Endothelial cell of umbilical vein (primary cell): Measurements from ENCODE around the gene MT1G. TPM values are rescaled to one million over a fixed set of nuclear protein-coding genes. Genes with fewer than 3 reads are reported as not detected.

Experiments
- BruUV-seq: library from RNA; stranded (reverse); fragments of 400-500 nt; replicated peaks from 2 replicates; lab custom pipeline; 2021; lab: Mats Ljungman, UMichigan
- CTCF ChIA-PET: fragments of 300-600, 350-600 bp; sonication (Branson Sonifier 250); formaldehyde crosslinking; loops from one replicate; lab custom pipeline; 2021; ENCODE audit warnings: antibody characterized with exemption, inconsistent platforms; lab: Charles Lee
- POLR2A ChIA-PET: fragments of 300-600, 350-600 bp; sonication (Branson Sonifier 250); formaldehyde crosslinking; loops from one replicate; lab custom pipeline; 2021; ENCODE audit warnings: antibody characterized with exemption, inconsistent platforms; lab: Charles Lee
- DNase-seq: peaks from one replicate; pipeline ENCODE4 v3.0.0-alpha.2; 2011; ENCODE audit warnings: low read depth, low spot score
- FAIRE-seq: peaks from 2 replicates; lab custom pipeline; 2011; peaks lifted over from hg19 to GRCh38; lab: Jason Lieb, UNC
- H2AFZ ChIP-seq: 2 replicates; pipeline ENCODE4 v1.6.0; 2012; ENCODE audit warnings: low read depth, low read length, control low read depth, inconsistent platforms
- H3K27ac ChIP-seq: 2 replicates; pipeline ENCODE4 v1.5.1; 2011; ENCODE audit warnings: low read depth, mild to moderate bottlenecking, control low read depth, low read length, moderate library complexity; ENCODE audit not compliant: insufficient read depth
- H3K27me3 ChIP-seq, 2 experiments: 2 replicates each; pipeline versions ENCODE4 v1.6.0 to v1.6.1; 2011; ENCODE audit warnings: low read length in 2 of 2, mixed read lengths in 1 of 2; ENCODE audit not compliant: control insufficient read depth in 2 of 2, insufficient read depth in 2 of 2
- H3K36me3 ChIP-seq, 2 experiments: 2 replicates in 1 of 2; 3 replicates in 1 of 2; pipeline ENCODE4 v1.5.1; 2011; ENCODE audit warnings: low read length in 2 of 2, mild to moderate bottlenecking in 1 of 2, moderate library complexity in 1 of 2; ENCODE audit not compliant: control insufficient read depth in 2 of 2, insufficient read depth in 2 of 2; ENCODE audit errors: extremely low read depth in 1 of 2
- H3K4me1 ChIP-seq: 3 replicates; pipeline ENCODE4 v1.5.1; 2011; ENCODE audit warnings: mild to moderate bottlenecking, low read length; ENCODE audit not compliant: control insufficient read depth, insufficient read depth; ENCODE audit errors: extremely low read depth
- H3K4me2 ChIP-seq: 2 replicates; pipeline ENCODE4 v1.6.1; 2011; ENCODE audit warnings: low read length, control low read depth, mixed read lengths; ENCODE audit not compliant: insufficient read depth
- H3K4me3 ChIP-seq, 3 experiments: fragments of 200-600 bp in 1 of 3; sonication (generic), shearing (Covaris generic) in 1 of 3; replicated peaks in 1 of 3; 2 replicates each; pipeline ENCODE4 v1.5.1; 2011 to 2016; ENCODE audit warnings: control low read depth in 3 of 3, low read length in 3 of 3, mild to moderate bottlenecking in 2 of 3, inconsistent platforms in 1 of 3, low read depth in 1 of 3, moderate library complexity in 1 of 3; ENCODE audit not compliant: insufficient read depth in 1 of 3
- H3K79me2 ChIP-seq: 2 replicates; pipeline ENCODE4 v1.6.0; 2012; ENCODE audit warnings: low read length, inconsistent platforms; ENCODE audit not compliant: control insufficient read depth, insufficient read depth
- H3K9ac ChIP-seq: replicated peaks from 2 replicates; pipeline ENCODE3; 2011; ENCODE audit warnings: low read length, control low read depth; ENCODE audit not compliant: insufficient read depth; ENCODE audit errors: extremely low read depth
- H3K9me1 ChIP-seq: replicated peaks from 3 replicates; pipeline ENCODE4 v1.6.0; 2011; ENCODE audit warnings: mild to moderate bottlenecking, low read length; ENCODE audit not compliant: control insufficient read depth, insufficient read depth; ENCODE audit errors: extremely low read depth
- H3K9me3 ChIP-seq: replicated peaks from 2 replicates; pipeline ENCODE4 v1.5.1; 2012; ENCODE audit warnings: low read length, inconsistent platforms; ENCODE audit not compliant: control insufficient read depth, insufficient read depth
- H4K20me1 ChIP-seq: replicated peaks from 2 replicates; pipeline ENCODE3; 2011; ENCODE audit warnings: mild to moderate bottlenecking, low read length; ENCODE audit not compliant: control insufficient read depth, insufficient read depth; ENCODE audit errors: extremely low read depth
- CTCF ChIP-seq, 2 donors: IDR thresholded peaks; 1 replicate in 1 of 2; 2 replicates in 1 of 2; pipeline ENCODE4 v1.5.1; 2011; ENCODE audit warnings: low read length in 2 of 2, mild to moderate bottlenecking in 2 of 2, moderate library complexity in 2 of 2, control low read depth in 1 of 2, inconsistent platforms in 1 of 2, low read depth in 1 of 2; ENCODE audit not compliant: insufficient read depth in 1 of 2; ENCODE audit errors: extremely low read depth in 1 of 2
- EZH2 ChIP-seq: IDR thresholded peaks from 2 replicates; pipeline ENCODE4 v1.6.1; 2012; ENCODE audit warnings: borderline replicate concordance, low read depth, mild to moderate bottlenecking, moderate library complexity, low read length, inconsistent platforms; ENCODE audit not compliant: severe bottlenecking
- FOS ChIP-seq: IDR thresholded peaks from 2 replicates; pipeline ENCODE4 v1.6.1; 2011; ENCODE audit warnings: mild to moderate bottlenecking, low read length, moderate library complexity, borderline replicate concordance; ENCODE audit not compliant: insufficient read depth
- GATA2 ChIP-seq: IDR thresholded peaks from 2 replicates; pipeline ENCODE4 v1.7.0; 2011; ENCODE audit warnings: low read depth, mild to moderate bottlenecking, moderate library complexity, mixed read lengths, low read length; ENCODE audit not compliant: insufficient read length, insufficient read depth
- JUN ChIP-seq: IDR thresholded peaks from 2 replicates; pipeline ENCODE4 v1.6.1; 2011; ENCODE audit warnings: borderline replicate concordance, low read depth; ENCODE audit not compliant: insufficient read length, insufficient read depth
- MAX ChIP-seq: IDR thresholded peaks from 2 replicates; pipeline ENCODE4 v1.6.1; 2011; ENCODE audit not compliant: insufficient read depth, insufficient read length
- MYC ChIP-seq: IDR thresholded peaks from one replicate; pipeline ENCODE4 v1.6.1; 2011; ENCODE audit warnings: mild to moderate bottlenecking, low read depth, low read length
- POLR2A ChIP-seq: IDR thresholded peaks from 2 replicates; pipeline ENCODE4 v1.6.1; 2012; ENCODE audit warnings: low read depth, mild to moderate bottlenecking, control low read depth, low read length
- POLR2AphosphoS5 ChIP-seq: IDR thresholded peaks from 2 replicates; pipeline ENCODE4 v1.6.1; 2012; ENCODE audit warnings: low read depth, mild to moderate bottlenecking, control low read depth, low read length, moderate library complexity; ENCODE audit not compliant: insufficient read depth
- dilution Hi-C: fragments of 300-500 bp; cut with MboI; formaldehyde crosslinking; loops from one replicate; pipeline ENCODE4 v1.15.0; 2019; ENCODE audit warnings: low sequenced_read_pairs; ENCODE audit not compliant: extremely low pct_ligation_motif_present
- intact Hi-C: fragments of 100-400 bp; cut with micrococcal nuclease; formaldehyde crosslinking; loops from one replicate; pipeline ENCODE4 v1.10.0; 2022
- polyA plus RNA-seq, 4 experiments: library from polyadenylated mRNA; depleted of rRNA in 3 of 4; stranded (reverse) in 3 of 4; unstranded in 1 of 4; fragments of >200 nt; gene quantifications; 2 replicates each; pipeline versions ENCODE4 v1.2.1 to v1.2.3, GENCODE V29; 2011 to 2012; ENCODE audit warnings: missing spikeins in 1 of 4
- total RNA-seq: library from RNA; stranded (reverse); gene quantifications from 2 replicates; pipeline ENCODE4 v1.2.3, GENCODE V29; 2021

Gene MT1G
- total and polyA plus RNA-seq, 2 donors (not counting 3 experiments of a cell fraction or from before 2014, with no cell fraction given) = not detected

- dilution Hi-C loops (no loop called here), intact Hi-C loops (no loop called here)
- H3K79me2 ChIP-seq = no peaks in the 10 kb centered on the region
- DNase-seq (no peak), FAIRE-seq (no peak)
- no peaks in the 10 kb centered on the region for H3K27me3 ChIP-seq
- no peaks in the 10 kb centered on the region for H4K20me1 ChIP-seq
- H3K9me1 ChIP-seq = no peaks in the 10 kb centered on the region
- H3K36me3 ChIP-seq = no peaks in the 10 kb centered on the region
- ChIA-PET CTCF (no interaction called here), POLR2A (no interaction called here)
- peaks cover 10% of the 10 kb centered on the region for H3K4me1 ChIP-seq
- no TSS peak for BruUV-seq
- no peaks in the 10 kb centered on the region for H3K9me3 ChIP-seq
- TF ChIP-seq GATA2 (no peak), CTCF (IDR thresholded peaks at IDR 0.05; ENCODE audit: extremely low read depth in 1 of 2, insufficient read depth in 1 of 2, low read depth in 1 of 2, low read length in 2 of 2) (no peak), EZH2 (no peak), JUN (no peak), POLR2A (no peak), MYC (no peak), FOS (no peak), POLR2AphosphoS5 (no peak), MAX (no peak)
- no peak overlapping the region for H2AFZ ChIP-seq
- H3K4me2 ChIP-seq = no peak overlapping the region
- no peak overlapping the region for H3K9ac ChIP-seq
- no peak overlapping the region for H3K4me3 ChIP-seq
- H3K27ac ChIP-seq = no peak overlapping the region
These were observed 18.9 kb upstream of the MT1G start for GRCh38 chr16:56686758-56687157.
